Transverse colon (tissue), 1 donor: ENCODE results near the gene ITPKB.
A peak's percentile ranks its signal among the peaks of the same experiment; 100 is the strongest.

Source experiments
- EP300 ChIP-seq: sonication (generic); formaldehyde crosslinking; IDR thresholded peaks from one replicate; pipeline ENCODE4 v1.6.1; 2017; ENCODE audit warnings: antibody characterized with exemption, low read depth
- POLR2A ChIP-seq: fragments of 450-650 bp; IDR thresholded peaks from one replicate; pipeline ENCODE4 v1.6.1; 2016; ENCODE audit warnings: antibody characterized with exemption, mild to moderate bottlenecking, moderate library complexity

GRCh38 chr1:226656601-226657277, 82.3 kb downstream of the ITPKB start:
- TF ChIP-seq EP300 (peak; percentile 72), POLR2A (no peak)
